ENCODE measurements around the gene OTP. TPM values are rescaled to one million over a fixed set of nuclear protein-coding genes. Genes with fewer than 3 reads are reported as not detected.

OTP gene
- total and polyA plus RNA-seq, 10 of the 15 experiments (the other 5 are each of a cell fraction or from before 2014, with no cell fraction given): 0.31 to 8.8 (median 2.4) TPM

- no peaks in the 10 kb centered on the region for H3K9me3 ChIP-seq (replicated peaks; ENCODE audit: control insufficient read depth, insufficient read depth, low read length)
- ATAC-seq (peak; percentile 86), DNase-seq (ENCODE audit: low read depth, low spot score) (peak; percentile 16), FAIRE-seq (no peak)
- H3K4me1 ChIP-seq (ENCODE audit: control insufficient read depth, insufficient read depth, low read length): no peaks in the 10 kb centered on the region
- ChIA-PET SMC1A (ENCODE audit: uncharacterized antibody, unreplicated experiment) (interaction anchor here (0.6 to 2.0 kb wide), 20 partner anchors 10 to 499 kb away, joined by 3 to 9 read pairs (median 4); no protein-coding TSS in a partner anchor), POLR2A (interaction anchor here (0.7 to 2.4 kb wide), 7 partner anchors 16 to 274 kb away, joined by 3 to 7 read pairs (median 4); partner anchors contain the start of gene OTP), RAD21 (ENCODE audit: unreplicated experiment) (interaction anchor here (0.8 to 2.1 kb wide), 16 partner anchors 15 to 499 kb away, joined by 3 to 14 read pairs (median 5); no protein-coding TSS in a partner anchor), CTCF (interaction anchor here (0.7 to 1.7 kb wide), 9 partner anchors 12 to 606 kb away, joined by 3 to 8 read pairs (median 4); no protein-coding TSS in a partner anchor)
- in situ Hi-C loops (cut with MboI): no loop called here
- 0 out of 2 replicates have a peak overlapping the region, but pooled peaks have one; percentile 11 for H2AFZ ChIP-seq (ENCODE audit: control insufficient read depth, low read depth, low read length)
- H3K9ac ChIP-seq (ENCODE audit: control insufficient read depth, insufficient read depth, low read length): no peak overlapping the region
- no peaks in the 10 kb centered on the region for H3K79me2 ChIP-seq (ENCODE audit: control insufficient read depth, insufficient read depth, low read length)
- no peak overlapping the region for H3K4me3 ChIP-seq
- no peak overlapping the region for H3K4me2 ChIP-seq (ENCODE audit: control insufficient read depth, insufficient read depth)
- H3K36me3 ChIP-seq (ENCODE audit: control insufficient read depth in 2 of 2, insufficient read depth in 2 of 2, low read length in 1 of 2): no peaks in the 10 kb centered on the region
- intact Hi-C loops (cut with micrococcal nuclease; ENCODE audit: unreplicated experiment): no loop called here
- no peaks in the 10 kb centered on the region for H3K27me3 ChIP-seq (replicated peaks in 1 of 2; ENCODE audit: control insufficient read depth in 2 of 2, insufficient read depth in 2 of 2, low read length in 1 of 2)
- no peaks in the 10 kb centered on the region for H4K20me1 ChIP-seq (ENCODE audit: control insufficient read depth, insufficient read depth)
- no TSS peak for BruUV-seq (replicated peaks)
- no peak overlapping the region for H3K27ac ChIP-seq (ENCODE audit: control insufficient read depth, insufficient read depth)
- TF ChIP-seq EP300 (IDR thresholded peaks at IDR 0.05; ENCODE audit: borderline replicate concordance in 1 of 2, control insufficient read depth in 1 of 2, low read depth in 2 of 2, low read length in 2 of 2) (peak; percentile 87 to 88; a peak in 3 of 4 replicates), PML (IDR thresholded peaks at IDR 0.05; ENCODE audit: low read length) (peak; percentile 59; the same call in 1 of the 2 replicates), MXI1 (IDR thresholded peaks at IDR 0.05; ENCODE audit: low read depth, low read length) (no peak), GABPA (IDR thresholded peaks at IDR 0.05; ENCODE audit: low read depth) (peak; percentile 67; the same call in 1 of the 2 replicates), JUNB (IDR thresholded peaks at IDR 0.05) (peak; percentile 100), ATF7 (IDR thresholded peaks at IDR 0.05; ENCODE audit: low read depth) (peak; percentile 72), NBN (IDR thresholded peaks at IDR 0.05) (0 out of 2 replicates have a peak, but pooled peaks have one; percentile 29), RELB (IDR thresholded peaks at IDR 0.05; ENCODE audit: low read depth) (peak; percentile 95), POLR2AphosphoS5 (IDR thresholded peaks at IDR 0.05; ENCODE audit: low read length) (no peak), CREM (IDR thresholded peaks at IDR 0.05; ENCODE audit: low read depth) (peak; percentile 81), JUND (IDR thresholded peaks at IDR 0.05; ENCODE audit: low read depth, low read length) (peak; percentile 82), SRF (IDR thresholded peaks at IDR 0.05; ENCODE audit: low read depth in 2 of 2, low read length in 2 of 2) (peak in 1 of 2 experiments; percentile 58; a peak in 1 of 4 replicates)
- TF ChIP-seq, protein P1, sequence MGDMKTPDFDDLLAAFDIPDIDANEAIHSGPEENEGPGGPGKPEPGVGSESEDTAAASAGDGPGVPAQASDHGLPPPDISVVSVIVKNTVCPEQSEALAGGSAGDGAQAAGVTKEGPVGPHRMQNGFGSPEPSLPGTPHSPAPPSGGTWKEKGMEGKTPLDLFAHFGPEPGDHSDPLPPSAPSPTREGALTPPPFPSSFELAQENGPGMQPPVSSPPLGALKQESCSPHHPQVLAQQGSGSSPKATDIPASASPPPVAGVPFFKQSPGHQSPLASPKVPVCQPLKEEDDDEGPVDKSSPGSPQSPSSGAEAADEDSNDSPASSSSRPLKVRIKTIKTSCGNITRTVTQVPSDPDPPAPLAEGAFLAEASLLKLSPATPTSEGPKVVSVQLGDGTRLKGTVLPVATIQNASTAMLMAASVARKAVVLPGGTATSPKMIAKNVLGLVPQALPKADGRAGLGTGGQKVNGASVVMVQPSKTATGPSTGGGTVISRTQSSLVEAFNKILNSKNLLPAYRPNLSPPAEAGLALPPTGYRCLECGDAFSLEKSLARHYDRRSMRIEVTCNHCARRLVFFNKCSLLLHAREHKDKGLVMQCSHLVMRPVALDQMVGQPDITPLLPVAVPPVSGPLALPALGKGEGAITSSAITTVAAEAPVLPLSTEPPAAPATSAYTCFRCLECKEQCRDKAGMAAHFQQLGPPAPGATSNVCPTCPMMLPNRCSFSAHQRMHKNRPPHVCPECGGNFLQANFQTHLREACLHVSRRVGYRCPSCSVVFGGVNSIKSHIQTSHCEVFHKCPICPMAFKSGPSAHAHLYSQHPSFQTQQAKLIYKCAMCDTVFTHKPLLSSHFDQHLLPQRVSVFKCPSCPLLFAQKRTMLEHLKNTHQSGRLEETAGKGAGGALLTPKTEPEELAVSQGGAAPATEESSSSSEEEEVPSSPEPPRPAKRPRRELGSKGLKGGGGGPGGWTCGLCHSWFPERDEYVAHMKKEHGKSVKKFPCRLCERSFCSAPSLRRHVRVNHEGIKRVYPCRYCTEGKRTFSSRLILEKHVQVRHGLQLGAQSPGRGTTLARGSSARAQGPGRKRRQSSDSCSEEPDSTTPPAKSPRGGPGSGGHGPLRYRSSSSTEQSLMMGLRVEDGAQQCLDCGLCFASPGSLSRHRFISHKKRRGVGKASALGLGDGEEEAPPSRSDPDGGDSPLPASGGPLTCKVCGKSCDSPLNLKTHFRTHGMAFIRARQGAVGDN (IDR thresholded peaks at IDR 0.05): 0 out of 2 replicates have a peak, but pooled peaks have one; percentile 20
- TF ChIP-seq, protein P2, sequence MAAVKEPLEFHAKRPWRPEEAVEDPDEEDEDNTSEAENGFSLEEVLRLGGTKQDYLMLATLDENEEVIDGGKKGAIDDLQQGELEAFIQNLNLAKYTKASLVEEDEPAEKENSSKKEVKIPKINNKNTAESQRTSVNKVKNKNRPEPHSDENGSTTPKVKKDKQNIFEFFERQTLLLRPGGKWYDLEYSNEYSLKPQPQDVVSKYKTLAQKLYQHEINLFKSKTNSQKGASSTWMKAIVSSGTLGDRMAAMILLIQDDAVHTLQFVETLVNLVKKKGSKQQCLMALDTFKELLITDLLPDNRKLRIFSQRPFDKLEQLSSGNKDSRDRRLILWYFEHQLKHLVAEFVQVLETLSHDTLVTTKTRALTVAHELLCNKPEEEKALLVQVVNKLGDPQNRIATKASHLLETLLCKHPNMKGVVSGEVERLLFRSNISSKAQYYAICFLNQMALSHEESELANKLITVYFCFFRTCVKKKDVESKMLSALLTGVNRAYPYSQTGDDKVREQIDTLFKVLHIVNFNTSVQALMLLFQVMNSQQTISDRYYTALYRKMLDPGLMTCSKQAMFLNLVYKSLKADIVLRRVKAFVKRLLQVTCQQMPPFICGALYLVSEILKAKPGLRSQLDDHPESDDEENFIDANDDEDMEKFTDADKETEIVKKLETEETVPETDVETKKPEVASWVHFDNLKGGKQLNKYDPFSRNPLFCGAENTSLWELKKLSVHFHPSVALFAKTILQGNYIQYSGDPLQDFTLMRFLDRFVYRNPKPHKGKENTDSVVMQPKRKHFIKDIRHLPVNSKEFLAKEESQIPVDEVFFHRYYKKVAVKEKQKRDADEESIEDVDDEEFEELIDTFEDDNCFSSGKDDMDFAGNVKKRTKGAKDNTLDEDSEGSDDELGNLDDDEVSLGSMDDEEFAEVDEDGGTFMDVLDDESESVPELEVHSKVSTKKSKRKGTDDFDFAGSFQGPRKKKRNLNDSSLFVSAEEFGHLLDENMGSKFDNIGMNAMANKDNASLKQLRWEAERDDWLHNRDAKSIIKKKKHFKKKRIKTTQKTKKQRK (IDR thresholded peaks at IDR 0.05; ENCODE audit: low read depth, low read length): no peak
These were observed 24.1 kb upstream of the OTP start for GRCh38 chr5:77662635-77663034.
